Esophagus squamous epithelium (tissue), 4 donors: ENCODE results near the gene LSMEM2.

Source experiments
- POLR2A ChIP-seq, 4 donors: fragments of 450-650 bp; IDR thresholded peaks; one replicate each; pipeline ENCODE4 v1.6.1; 2017; ENCODE audit warnings: antibody characterized with exemption in 4 of 4, mild to moderate bottlenecking in 4 of 4, moderate library complexity in 3 of 4
- TF ChIP-seq, protein P1 (sequence below), 6 experiments: fragments of 450-650 bp in 4 of 6; fragments of 200-600 bp in 2 of 6; sonication (generic) in 2 of 6; IDR thresholded peaks; one replicate each; pipeline ENCODE4 v1.5.1; 2016 to 2019; ENCODE audit warnings: antibody characterized with exemption in 6 of 6, mild to moderate bottlenecking in 4 of 6, moderate library complexity in 4 of 6

DNA sequence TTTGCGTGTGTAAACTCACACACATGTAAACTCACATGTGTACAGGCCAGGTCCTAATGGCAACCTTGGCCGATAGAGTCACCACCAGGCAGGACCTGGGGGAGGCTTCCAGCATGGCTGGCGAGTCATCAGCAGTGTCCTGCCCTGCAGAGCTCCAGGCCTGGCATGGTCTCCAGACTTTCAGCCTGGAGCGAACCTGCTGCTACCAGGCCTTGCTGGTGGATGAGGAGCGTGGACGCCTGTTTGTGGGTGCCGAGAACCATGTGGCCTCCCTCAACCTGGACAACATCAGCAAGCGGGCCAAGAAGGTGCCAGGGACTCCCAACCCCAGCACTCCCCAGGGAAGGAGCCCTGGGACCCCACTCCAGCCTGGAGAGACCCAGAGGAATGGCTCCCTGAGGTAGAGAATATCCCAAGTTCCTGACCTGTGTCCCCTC is 8.9 kb upstream of the LSMEM2 start:
- TF ChIP-seq POLR2A (IDR thresholded peaks at IDR 0.05): no peak
- TF ChIP-seq, protein P1, sequence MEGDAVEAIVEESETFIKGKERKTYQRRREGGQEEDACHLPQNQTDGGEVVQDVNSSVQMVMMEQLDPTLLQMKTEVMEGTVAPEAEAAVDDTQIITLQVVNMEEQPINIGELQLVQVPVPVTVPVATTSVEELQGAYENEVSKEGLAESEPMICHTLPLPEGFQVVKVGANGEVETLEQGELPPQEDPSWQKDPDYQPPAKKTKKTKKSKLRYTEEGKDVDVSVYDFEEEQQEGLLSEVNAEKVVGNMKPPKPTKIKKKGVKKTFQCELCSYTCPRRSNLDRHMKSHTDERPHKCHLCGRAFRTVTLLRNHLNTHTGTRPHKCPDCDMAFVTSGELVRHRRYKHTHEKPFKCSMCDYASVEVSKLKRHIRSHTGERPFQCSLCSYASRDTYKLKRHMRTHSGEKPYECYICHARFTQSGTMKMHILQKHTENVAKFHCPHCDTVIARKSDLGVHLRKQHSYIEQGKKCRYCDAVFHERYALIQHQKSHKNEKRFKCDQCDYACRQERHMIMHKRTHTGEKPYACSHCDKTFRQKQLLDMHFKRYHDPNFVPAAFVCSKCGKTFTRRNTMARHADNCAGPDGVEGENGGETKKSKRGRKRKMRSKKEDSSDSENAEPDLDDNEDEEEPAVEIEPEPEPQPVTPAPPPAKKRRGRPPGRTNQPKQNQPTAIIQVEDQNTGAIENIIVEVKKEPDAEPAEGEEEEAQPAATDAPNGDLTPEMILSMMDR (IDR thresholded peaks at IDR 0.05): no peak
